HG03280 (cell line): ENCODE results near the gene EPHA10.
"Not testable (repeated sequence)": the region's sequence is repeated elsewhere in the genome, so short reads cannot be mapped to it uniquely, and the experiment has no call there.

Experiments
- ATAC-seq: cut with Tn5 transposase; IDR thresholded peaks from one replicate; pipeline ENCODE4 v1.9.1; 2021; ENCODE audit warnings: mild to moderate bottlenecking, moderate library complexity; ENCODE audit not compliant: unreplicated experiment

EPHA10 gene

DNA sequence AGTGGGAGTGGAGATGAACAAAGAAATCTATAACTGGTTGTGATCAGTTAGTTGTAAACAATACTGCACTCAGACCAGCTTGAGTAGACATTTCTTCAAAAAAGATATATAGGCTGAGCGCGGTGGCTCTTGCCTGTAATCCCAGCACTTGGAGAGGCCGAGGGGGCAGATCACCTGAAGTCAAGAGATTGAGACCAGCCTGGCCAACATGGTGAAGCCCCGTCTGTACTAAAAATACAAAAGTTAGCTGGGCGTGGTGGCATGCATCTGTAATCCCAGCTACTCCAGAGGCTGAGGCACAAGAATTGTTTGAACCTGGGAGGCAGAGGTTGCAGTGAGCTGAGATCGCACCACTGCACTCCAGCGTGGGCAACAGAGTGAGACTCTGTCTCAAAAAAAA is 26.9 kb downstream of the EPHA10 start:
- not testable (repeated sequence) for ATAC-seq

DNA sequence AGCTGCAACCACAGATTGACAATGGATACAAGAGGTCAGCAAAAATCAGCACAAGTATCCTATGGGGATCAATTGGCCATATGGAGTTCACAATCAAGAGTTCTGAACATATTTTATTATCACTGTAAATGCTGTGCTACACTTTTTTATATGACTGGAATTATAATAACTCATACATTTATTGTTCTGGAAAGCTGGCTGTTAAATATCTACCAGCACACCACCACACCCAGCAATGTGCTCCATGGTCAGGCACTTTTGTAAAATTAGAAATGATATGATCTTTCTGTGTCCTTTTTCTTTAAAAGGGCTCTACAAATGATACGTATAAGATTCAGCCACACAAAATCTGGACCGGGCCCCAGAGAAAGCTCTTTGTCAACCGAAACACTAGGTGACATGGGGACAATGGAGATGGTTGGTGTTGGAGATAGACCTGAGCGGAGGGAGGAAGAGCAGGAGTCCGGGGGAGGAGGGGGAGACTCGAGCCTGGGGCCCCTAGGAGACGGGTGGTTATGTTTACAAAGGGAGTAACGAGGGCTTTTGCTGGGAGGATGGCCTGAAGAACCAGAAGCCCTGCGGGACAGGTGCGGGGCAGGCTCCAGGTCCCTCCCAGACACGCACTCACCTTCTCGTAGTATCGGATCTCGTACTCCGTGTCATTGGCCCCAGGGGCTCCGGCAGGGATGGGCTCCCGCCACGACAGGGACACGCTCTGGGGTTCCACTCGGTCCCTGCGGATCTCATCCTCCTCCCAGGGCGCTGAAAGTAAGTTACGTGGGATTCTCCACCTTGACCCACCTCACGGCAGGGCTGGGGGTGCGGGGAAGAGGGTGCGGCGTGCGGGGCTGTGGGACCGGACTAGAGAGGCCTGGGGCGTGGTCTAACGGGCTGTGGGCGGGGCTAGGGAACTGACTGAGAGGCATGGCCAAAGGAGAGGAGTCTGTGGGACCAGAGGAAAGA is 30.0 kb downstream of the EPHA10 start:
- ATAC-seq, result no peak

DNA sequence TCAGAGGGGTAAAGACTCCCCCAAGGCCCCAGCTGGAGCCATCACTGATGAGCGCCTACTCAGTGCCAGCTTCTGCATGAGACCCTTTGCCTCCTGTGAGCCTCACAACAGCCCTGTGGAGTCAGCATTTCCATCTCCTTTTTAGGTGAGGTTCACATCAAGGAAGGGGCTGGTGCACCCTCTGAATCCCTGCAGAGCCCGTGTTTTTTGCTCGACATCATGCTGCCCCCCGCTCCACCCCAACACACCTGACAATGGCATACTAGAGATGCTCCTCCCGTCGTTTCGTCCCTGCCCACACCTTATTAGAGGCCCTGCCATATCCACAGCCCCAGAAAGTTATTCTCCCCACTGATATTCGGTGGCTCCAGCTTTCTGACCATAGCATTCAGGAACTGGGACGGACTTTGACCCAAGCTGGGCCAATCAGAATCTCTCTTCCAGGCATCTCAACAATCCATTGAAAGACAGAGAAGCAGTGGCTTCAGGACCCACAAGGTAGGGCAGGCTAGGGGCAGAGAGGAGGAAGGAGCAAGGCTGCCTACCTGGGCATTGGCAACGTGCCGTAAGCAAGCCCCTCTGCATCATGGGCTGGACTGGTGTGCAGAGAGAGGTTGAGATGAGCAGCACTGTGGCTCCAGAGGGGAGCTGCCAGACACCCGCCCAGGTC is 32.7 kb downstream of the EPHA10 start:
- ATAC-seq, result no peak

DNA sequence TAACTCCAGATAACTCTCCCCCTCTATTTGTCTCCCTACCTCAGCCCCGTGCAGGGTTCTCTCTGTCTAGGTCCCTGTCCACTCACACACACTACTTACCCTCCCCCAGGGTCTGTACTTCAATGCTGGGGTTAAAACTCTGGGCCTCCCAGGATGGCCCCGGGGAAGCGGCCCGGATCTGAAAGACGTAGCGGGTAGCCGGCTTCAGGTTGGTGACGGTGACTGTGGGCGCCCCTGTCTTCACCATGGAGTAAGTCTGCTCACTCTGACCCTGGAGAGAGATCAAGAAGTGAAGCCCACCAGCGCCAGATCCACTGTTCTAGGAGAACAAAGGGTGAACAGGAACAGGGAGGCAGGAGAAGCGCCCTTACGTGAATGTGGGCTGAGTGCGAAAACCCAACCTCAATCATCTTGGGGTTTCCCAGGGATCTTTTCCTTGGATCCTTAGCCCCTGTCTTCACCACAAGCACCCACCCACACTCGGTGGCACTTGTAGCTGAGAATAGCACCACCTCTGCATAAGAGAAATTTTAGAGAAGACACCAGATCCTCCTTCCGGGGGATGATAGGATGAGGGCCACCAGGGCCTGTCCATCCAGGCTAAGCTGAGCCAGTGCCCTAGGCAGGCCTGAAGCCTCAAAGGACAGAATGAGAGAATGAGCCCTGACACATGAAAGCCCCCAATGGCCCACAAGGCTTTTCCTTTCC is 33.5 kb downstream of the EPHA10 start:
- ATAC-seq, result no peak

DNA sequence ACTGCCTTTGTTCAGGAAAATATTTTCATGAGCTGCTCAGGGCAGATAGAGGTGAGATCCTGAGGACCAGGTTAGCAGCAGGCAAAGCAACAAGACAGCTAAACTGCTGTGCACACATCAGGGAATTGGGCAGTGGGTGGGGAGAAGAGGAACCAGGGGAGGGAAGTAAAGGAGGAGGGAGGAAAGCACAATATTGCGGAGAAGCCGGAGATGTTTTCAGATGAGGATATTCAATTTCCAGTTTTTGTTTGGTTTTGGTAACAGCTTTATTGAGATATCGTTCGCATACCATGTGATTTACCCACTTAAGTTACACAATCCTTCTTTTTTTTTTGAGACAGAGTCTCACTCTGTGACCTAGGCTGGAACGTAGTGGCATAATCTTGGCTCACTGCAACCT is 34.5 kb downstream of the EPHA10 start:
- ATAC-seq, result no peak

DNA sequence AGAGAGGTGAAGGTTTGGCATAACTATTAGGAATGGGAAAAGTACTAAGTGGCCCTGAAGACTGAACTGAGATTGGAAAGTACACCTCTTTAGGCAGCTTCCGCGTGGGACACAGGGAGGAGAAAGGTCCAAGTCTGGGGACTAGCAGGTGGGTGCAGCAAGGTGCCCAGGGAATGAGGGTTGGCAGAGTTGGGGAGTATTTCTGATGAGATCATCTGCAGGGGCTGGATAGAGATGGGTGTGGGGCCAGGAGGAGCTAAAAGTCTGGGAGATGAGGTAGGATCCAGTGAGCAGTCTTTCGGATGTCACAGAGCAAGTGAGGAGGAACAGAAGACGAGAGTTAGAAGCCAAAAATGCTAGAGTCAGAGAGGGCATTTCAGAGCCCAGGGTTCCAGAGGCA is 36.5 kb downstream of the EPHA10 start:
- no peak for ATAC-seq

DNA sequence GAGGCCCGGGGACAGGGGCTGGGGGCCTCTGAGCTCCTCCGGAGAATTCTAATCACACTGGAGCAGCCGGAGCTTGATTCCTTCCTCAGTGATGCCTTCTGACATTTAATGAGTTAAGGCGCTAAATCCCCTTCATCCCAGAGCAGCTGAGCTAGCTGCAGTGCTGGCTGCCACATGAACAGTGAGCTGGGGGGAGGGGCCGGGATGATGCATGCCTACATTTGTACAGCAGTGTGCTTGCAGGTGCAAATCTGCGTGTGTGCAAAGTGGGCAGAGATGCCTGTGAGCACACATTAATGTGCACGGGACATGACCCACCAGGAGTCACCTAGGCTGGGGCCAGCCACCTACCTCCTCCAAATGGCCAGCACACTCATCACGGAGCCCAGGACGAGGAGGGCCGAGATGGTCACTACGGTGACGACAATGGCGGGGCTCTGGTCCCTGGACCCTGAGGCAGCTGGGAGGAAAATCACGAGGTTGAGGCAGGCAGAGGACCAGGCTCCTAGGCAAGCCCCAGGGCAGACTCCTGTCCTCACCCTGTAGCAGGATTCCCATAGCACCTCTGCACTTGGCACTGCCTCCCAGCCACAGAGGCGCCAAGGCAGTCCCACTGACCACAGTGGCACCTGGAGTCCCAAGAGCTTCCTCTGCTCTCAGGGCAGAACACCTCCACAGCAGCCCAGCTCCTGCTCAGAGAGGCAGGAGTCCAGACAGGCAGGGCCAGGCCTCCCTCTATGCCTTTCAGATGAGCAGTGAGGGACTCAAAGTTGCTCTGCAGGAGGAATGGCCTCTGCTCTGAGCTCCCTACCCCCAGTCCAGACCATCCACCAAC is 38.0 kb downstream of the EPHA10 start:
- ATAC-seq, result no peak

DNA sequence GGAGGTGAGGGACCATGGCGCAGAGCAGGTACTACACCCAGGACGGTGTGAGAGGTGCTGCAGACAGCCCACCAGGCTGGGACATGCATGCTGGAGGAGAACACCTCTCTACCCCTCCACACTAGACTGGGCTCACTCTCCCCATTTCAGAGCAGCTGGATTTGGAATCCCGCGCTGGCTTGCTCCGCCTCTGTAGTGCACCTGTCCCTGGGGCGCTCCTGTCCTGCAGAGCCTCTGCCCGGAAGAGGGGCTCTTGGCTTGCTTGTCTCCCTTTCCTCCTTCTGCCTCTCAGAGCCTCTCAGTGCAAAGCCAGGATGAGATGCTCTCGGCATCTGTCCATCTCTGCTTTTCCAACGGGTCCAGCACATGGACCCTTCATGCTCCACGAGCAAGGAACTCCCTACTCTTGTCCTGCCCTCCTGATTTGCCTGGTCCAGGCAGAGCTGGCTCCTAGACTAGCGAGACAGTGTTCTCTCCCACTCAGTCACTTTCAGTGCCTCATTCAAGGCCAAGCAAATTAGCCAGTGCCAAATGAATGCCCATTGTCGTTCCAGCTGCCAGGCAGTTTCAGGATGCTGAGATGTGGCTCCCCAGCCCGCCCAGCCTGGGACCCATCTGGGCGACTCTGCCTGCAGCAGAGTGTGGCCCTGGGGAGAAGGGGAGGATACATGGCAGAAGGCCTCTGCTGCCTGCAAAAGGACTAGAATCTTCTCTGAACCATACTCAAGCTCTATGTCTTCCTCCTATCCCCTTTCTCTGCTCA is 38.9 kb downstream of the EPHA10 start:
- no peak for ATAC-seq

DNA sequence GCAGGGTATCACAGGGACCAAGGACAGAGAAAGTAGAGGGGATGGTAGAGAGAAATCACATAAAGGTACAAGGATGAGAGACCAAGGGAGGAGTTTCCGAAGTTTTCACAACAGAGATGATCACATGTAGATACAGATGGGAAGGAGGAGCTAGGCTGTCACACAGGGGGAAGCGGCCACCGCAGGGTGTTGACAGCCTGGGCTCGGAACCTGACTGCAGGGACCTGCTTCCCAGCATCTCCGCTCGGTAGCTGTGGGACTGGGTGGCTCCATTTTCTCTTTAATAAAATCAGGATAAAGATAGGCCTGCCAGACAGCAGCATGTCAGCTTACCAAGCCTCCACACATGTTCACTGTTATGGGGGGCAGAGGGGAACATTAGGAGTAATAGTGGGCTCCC is 40.3 kb downstream of the EPHA10 start:
- ATAC-seq, result no peak

DNA sequence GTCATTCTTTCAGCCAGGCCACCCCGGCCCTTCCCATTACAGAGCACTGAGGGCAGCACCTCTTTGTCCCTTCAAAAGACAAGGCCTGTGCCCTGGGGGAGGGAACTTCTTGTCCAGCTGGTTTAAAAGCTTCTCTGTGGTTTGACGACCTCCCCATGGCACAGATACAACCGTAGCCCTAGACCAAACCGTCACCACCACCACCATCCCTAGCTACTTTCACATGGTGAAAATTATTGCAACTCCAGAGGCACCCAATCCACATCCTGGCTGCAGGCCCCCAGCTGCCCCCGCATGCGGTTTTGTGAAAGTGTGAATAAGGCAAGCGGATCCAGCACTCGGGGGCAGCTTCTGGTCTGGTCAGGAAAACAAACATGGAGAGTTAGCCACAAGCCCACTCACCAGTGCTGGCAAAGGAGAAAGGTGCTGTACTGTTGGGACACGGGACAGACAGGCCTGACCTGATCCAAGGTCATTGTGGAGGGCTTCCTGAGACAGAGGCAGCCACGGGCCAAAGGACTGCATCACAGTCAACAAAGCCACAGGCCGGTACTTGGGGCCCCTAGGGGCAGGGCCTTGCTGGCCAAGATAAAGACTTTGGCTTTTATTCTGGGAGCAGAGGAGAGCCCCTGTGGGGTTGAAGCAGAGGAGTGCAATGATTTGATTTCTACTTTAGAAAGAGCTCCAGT is 41.4 kb downstream of the EPHA10 start:
- no peak for ATAC-seq

DNA sequence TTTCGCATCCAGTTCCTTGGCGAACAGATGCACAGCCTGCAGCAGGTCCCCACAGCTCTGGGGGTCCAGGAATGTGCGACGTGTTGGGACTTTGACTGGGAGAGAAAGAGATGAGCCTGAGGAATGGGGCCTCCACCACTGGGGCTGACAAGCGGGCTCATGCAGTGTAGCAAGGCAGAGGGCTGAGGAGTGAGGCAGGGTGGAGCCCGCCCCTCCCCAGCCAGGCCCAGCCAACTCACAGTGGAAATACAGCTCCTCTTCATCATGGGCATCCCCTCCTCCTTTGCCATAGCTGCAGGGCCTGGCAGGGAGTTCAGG is 41.9 kb downstream of the EPHA10 start:
- no peak for ATAC-seq

DNA sequence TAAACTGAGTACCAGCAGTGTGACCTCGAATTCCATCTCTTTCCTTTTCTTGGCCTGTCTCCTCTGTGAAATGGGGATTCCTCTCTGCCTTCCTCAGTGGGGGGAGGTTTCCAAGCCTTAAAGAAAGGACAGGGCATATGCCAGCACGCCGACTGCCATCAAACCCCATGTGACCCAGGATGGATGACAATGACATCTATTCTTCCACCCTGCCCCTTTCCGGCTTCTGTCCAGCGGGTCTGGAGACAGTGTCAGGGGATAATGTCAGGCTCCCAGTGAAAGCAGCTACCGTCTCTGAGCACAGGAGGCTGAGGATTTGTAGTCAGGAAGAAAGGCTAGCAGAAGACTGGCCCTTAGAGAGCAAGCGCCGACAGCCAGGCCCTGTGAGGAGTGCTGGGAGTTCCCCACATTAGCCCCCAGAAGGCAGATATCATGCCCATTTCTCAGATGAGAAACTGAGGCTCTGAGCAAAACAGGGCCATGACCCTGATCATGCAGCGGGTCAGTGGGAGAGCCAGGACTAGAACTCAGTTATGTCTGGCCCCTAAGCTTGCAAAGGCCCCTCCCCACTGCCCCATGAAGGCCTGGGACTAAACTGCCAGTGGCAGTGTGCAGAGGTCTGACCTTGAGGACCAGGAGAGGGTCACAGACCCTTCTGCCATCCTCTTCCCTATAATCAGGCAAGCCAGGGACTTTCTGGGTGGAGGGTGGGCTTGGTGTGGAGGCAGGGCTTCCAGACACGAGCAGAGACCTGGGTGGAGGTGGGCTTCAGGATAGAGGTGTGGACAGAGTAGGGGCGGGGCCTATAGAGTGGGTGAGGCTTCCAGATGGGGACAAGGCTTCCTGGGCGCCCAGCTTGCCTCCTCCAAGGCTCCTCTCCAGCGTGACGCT is 42.5 kb downstream of the EPHA10 start:
- ATAC-seq, result no peak

DNA sequence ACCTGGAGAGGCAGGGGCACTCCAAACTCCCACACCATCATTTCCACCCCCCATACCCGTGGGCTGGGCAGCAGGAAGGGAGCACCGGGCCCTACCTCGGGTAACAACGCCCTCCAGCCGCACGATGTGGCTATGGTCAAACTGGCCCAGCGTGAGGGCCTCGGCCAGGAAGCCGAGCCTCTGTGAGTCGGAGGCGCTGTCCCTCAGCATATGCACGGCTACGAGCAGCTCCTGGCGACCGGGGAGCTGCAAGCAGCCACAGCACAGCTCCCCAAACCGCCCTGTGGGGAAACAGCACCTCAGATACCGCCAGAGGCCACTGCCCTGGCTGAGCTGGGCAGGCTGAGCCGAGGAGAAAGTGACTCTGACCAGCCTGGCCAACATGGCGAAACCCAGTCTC is 43.4 kb downstream of the EPHA10 start:
- ATAC-seq, result no peak

DNA sequence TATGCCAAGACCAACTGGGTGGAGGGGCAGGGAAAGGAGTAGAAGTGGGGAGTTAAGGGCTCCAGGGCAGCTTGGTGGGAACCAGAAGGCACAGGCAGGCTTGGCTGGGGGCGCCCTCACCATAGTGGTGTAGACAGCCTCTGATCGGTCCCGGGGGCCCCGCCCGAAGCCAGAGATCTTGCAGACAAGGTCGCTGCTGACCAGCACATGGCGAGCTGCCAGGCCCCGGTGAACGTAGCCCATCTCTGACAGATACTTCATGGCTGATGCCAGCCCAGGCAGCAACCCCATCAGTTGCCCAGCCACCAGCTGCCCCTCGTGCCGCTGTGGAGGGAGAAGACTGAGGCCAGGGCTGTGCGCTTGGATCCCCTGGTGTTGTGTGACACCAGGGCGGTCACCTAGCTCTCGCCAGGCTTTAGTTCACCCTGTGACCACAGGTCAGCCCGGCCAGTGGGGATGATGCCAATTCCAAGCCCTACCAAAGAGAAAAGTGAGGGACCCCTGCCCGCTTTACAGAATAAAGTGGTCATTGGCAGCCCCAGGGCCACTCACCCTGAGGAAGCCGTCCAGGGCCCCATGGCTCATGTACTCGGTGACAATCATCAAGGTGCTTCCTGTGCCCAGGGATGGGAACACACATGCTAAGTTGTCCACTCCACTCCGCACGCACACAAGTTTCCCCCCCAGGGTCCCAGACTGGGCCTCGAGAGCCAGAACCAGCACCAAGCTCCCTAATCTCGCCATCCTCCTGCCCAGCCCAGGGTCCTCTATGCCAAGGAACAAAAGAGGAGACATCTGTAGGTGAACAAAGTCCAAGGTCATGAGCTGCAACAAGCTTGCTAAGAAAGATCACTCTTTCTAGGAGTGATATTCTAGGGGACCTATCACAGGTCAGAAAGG is 44.4 kb downstream of the EPHA10 start:
- ATAC-seq, result no peak

DNA sequence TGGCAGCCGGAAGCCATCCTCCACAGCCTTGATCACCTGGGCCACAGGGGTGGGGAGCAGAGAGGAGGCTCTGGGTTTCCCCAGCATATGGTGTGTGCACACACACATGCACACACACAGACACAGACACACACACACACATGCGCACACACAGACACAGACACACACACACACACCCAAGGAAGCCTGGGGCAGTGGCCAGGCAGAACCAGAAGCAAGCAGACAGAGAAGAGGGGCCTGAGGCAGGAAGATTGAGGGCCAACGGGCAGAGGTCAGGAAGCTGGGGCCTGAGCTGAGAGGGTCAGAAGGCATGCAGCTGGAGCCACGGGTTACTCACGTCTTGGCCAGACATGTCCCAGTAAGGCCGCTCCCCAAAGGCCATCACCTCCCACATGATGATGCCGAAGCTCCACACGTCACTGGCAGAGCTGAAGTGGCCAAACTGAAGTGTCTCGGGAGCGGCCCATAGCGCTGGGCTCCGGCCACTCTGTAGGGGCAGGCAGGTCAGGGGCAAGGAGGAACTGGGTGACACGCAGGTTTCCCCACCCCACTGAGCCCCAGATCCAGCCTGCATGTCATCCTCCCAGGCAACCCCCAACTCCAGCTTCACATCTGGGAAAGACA is 45.2 kb downstream of the EPHA10 start:
- no peak for ATAC-seq

DNA sequence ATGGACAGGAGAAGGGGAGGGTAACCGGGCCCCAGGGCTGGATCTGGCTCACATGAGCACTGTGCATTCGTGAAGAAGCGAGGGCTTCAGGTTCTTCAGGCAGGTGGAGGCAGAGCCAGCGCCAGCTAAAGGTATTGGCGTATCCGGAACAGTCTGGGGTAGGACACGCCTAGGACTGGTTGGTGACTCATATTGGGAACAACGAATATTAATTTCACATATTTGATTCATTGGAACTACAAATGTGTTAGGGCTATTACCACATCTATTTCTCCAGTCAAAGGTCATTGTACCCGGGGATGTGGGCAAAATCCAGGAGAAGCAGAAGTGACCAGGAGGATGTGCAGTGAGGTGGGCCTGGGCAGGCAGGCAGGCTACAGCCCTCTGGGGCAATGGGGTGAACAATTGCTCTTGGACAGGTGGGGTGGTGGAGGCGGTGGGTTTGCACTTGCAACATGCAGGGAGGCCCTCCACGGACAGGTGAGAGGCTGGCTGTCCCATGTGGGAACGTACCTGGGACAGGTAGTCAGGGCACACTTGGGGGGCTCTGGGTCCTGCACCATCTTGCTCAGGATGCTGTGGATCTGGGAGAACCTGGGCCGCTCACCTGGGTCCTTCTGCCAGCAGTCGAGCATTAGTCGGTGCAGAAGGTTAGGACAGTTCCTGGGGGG is 45.9 kb downstream of the EPHA10 start:
- ATAC-seq, result no peak
